Stimulated activated CD8-positive, alpha-beta memory T cell treated with anti-CD3 and anti-CD28 coated beads, Interleukin-2, amount 100 ng/mL, for 1 hour (primary cell): ENCODE data around the gene MTMR10.

Source experiments
- DNase-seq, 2 donors: peaks; one replicate each; pipeline ENCODE4 v3.0.0-alpha.2; 2020; ENCODE audit warnings: low read depth in 2 of 2

Gene MTMR10

DNA sequence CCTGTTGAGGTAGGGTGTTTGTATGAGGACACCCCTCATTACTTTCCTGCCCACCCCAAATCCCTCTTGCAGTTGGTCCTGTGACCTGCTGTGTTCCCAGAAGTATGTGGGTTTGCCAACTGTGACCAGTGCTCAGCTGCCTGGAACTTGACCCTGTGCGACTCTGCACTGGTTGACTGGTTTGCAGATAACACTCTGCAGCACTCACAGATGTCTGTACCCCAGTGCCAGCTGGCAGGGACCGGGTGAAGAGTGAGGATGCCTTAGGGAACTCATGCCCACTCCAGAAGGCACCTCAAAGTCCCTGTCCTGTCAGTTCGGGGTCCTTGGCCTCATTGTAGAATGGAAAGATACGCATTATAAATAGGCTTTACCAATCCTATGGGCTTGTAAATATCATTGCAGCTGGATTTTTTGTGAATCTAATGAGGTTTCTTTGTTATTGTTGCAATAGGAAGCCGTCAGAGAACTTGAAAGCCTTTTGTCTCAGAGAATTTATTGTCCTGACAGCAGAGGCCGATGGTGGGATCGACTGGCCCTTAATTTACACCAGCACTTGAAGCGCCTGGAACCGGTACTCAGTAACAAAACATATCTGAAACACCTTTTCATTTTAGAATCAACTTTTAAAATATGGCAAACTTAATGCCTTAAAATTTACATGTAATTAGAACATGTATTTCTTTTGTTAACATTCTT is 69.5 kb downstream of the MTMR10 start:
- DNase-seq = no peak

DNA sequence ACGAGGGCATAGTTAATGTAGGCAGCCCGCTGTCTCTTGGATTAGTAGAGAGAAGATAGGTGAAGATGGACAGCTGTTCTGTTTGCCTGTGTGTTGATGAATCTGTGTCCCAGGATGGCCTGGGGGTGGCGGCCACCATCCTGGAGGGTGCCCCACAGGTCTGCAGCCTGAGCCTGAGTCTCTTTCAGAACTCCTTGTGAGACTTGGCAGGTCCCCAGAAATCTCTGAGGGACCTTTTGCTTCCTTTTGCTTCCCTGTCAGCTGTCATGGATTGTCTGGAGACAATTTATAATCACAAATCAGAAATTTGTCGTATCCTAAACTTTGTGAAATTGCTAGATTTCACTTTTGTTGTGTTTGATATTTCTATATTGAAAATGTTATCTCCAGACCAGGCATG is 70.3 kb downstream of the MTMR10 start:
- DNase-seq = no peak

DNA sequence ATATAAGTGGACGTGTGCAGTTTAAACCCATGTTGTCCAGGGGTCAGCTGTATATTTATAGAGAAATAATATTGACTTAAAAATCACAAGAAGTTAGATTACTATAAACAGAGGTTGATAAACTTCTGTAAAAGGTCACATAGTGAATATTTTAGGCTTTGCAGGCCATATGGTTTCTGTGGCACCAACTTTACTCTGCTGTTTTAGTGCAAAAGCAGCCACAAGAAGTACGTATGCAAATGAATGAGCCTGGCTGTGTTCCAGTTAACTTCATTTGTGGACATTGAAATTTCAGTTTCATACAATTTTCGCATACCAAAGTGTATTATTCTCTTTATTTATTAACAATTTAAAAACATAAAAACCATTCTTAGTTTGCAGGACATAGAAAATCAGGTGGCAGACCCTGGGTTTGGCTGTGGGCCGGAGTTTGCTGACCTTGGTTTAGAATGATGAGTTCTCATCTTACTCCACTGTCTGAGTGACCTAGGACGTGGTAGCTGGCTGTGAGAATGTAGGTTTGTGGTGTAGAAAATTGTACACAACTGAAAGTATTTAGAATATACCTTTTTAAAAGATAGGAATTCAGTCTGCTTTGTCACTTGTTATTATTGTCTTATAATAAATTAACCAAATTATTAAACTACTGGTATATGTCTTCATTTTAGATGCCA is 71.4 kb downstream of the MTMR10 start:
- no peak for DNase-seq

DNA sequence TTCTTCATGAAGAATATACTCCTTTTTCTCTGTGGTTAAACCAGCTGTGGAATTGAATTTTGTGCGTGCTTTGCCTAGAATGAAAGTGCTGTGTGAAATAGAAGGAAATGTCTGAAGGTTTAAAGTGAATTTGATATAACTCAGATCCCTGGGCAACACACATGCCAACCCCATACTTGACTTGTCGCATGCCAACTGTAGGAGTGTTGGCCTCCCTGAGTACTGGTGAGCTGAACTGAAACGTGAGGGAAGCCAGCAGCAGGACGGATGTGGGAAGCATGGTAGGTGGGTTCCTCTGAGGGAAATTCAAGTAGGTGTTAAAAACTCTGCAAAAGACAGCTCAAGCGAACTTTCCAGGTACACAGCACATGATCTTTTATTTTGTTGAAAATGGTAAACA is 73.1 kb downstream of the MTMR10 start:
- no peak for DNase-seq

DNA sequence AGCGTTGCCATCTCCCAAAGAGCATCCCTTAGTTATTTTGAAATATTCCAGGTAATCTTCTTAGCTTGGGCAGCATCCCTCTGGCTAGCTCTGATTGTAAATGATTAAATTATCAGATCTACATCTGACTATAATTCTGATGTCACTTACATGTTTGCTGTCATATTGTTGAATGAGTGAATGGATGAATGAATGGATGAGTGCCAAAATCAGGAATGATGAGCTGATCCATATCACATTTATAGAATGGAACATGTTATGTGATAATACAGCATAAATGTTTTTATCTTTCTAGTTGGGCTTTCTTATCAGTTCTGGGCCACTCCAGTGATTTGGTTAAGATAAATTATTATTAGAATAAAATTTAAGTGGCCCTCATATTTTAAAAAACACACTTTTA is 73.8 kb downstream of the MTMR10 start:
- DNase-seq = no peak

DNA sequence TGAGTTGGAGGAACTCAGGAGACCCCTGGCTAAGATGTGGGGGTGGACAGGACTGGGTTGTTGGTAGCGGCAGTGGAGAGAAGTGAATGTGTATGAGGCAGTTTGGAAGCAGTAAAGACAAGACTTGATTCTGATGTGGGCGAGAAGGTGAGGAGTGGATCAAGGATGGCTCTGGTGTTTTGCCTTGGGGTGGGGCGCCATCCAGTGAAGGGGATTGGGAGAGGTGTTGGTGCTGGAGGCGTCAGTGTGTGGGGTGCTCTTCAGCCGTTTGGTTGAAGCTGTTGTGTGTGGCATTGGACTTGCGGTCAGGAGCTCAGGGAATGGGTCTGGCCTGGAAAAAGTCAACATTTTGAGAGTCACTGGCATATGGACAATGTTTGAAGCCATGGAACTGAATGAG is 74.4 kb downstream of the MTMR10 start:
- DNase-seq = no peak

DNA sequence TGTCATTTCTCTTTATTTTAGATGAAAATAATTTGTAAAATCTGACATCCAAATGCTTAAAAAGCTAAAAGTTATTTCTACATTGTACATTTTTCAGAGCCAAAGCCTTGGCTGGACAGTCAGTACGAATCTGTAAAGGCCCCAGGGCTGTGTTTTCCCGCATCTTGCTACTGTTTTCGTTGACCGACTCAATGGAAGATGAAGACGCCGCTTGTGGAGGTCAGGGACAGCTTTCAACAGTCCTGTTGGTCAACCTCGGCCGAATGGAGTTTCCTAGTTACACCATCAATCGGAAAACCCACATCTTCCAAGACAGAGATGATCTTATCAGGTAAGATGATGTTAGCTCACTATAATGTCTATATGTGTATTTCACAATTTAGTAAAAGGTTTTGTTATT is 77.7 kb downstream of the MTMR10 start:
- no peak for DNase-seq

DNA sequence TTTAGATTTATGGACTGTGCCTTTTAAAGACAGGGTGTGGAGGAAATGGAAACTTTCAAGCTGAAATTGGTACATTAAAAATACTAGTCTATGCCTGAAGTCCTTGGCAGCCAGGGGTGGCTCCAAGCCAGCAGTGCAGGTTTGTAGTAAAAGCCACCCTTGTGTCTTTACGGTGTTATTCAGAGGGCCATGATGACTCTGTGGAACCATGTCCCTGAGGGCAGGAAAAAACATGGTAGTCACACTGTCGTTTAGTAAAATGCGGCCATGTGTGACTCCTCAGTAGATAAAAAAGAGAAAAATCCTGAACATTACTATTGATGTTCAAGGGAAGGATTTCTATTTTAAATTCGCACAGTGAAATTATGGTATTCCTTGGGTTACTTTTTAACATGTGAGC is 85.1 kb downstream of the MTMR10 start:
- no peak for DNase-seq

DNA sequence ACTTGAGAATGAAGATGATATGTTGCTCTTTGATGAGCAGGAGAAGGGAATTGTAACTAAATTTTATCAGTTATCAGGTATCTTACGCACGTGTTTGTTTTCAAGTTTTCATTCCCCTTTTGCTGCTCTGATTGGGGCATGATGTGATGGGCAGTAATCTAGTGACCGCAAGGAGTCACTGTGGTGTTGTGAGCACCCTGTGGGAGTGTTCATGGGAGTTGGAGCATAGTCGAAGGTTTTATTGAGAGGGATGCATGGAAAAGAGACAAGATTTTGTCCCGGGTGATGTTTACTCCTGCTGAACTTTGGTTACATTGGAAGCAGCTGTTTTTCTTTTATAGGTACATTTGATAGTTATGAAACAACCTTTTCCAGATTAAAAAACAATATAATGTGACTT is 85.6 kb downstream of the MTMR10 start:
- no peak for DNase-seq

DNA sequence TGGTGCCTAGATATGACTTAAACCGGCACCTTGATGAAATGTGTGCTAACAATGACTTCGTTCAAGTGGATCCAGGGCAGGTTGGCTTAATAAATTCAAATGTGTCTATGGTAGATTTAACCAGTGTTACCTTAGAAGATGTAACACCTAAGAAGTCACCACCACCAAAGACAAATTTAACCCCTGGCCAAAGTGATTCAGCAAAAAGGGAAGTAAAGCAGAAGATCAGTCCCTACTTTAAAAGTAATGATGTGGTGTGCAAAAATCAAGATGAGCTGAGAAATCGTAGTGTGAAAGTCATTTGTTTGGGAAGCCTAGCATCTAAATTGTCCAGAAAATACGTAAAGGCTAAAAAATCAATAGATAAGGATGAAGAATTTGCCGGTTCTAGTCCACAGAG is 86.6 kb downstream of the MTMR10 start:
- no peak for DNase-seq

DNA sequence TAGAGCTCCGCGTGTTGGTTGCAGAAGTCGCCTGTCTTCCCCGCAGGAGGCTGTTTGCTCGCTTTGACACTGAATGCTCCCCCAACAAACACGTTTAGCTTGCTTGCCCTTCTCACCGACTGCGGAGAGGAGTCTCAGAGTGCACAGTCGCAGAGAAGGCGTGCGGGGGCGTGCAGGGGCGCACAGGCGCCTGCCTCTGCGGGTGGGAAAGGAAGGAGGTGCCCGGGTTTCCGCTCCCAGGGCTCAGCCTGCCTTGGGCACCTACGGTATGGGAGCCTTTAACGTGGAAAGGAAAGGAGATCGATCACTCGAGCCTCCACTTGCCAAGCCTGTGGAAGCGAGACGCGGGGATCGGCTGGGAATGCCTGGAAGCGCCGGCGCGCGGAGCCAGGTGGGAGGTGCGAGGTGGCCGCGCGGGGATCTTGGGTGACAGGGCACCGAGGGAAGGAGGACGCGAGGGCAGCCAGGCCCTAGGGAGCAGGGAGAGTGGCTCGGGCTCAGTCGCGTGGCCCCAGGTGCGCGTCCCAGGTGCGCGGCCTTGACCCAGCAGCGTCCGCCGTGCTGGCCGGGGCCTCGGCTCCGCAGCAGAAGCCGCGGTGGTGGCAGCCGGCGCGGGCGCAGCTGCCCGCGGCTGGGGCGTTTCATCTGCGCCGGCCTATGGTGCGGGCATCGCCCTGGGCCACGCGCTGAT is 87.8 kb downstream of the MTMR10 start, which contains the start of gene FAN1:
Gene FAN1, plus strand, starts transcription at position 419 of the 691 bp plus-strand sequence. CDS start 749 bp downstream, outside the sequence.
- peak; percentile 31 to 61 for DNase-seq

DNA sequence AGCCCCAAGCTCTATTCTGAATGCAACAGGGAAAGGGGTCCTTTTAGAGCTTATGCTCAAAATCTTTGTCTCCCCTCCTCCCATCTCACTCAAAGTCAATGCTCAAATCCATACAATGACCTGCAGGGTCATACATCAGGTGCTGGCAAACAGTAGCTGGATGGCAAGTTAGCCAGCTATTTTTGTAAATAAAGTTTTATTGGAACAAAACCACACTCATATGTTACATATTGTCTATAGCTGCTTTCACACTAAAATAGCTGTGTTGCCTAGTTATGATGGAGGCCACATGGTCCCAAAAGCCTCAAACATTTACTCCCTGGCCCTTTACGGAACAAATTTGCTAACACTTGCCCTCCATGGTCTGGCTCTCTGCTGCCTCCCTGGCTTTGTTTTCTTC is 89.5 kb downstream of the MTMR10 start:
- DNase-seq = no peak

DNA sequence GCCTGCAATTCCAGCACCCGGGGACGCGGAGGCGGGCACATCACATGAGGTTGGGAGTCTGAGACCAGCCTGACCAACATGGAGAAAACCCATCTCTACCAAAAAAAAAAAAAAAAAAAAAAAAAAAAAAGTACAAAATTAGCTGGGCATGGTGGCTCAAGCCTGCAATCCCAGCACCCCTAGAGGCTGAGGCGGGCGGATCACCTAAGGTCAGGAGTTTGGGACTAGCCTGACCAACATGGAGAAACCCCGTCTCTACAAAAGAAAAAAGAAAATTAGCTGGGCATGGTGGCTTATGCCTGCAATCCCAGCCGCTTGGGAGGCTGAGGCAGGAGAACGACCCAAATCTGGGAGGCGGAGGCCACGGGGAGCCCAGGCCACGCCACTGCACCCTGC is 95.2 kb downstream of the MTMR10 start:
- no peak for DNase-seq

DNA sequence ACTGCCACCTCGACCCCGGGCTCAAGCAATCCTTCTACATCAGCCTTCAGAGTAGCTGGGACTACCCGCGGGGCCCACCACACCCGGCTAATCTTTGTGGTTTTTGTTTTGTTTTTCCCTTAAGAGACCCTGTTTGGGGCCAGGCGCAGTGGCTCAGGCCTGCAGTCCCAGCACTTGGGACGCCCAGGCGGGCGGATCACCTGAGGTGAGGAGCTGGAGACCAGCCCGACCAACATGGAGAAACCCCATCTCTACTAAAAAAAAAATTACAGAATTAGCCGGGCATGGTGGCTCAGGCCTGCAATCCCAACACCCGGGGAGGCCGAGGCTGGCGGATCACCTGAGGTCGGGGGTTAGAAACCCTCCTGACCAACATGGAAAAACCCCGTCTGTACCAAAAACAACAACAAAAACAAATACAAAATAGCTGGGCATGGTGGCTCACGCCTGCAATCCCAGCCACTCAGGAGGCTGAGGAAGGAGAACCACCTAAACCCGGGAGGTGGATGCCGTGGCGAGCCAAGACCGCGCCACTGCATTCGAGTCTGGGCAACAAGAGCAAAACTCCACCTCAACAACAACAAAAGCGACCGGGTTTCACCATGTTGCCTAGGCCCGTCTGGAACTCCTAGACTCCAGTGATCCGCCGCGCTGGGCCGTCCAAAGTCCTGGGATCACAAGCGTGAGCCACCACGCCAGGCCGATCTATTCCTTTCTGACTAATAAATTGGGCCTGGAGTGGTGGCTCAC is 95.8 kb downstream of the MTMR10 start:
- no peak for DNase-seq

DNA sequence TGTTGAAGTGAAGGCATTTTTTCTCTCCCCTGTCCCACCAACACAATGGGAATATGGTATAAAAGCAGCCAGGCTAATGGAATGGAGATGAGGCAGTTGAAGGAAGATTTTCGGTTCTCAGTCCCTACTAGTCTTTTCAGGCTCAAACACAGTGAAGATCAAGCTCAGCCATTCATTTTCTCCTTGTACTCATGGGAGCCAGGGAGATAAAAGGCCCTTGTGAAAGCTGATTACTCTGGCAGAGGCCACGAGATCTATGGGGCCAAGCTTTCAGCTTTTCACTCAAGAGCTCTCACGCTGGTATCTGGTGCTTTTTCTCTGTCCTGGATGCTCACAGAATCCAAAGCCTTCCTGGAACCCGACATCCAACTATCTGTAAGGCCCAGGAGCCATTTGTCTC is 102.2 kb downstream of the MTMR10 start:
- DNase-seq = no peak
